HEK293 (cell line): ENCODE data around the gene PDZD2.

ENCODE experiments used
- BCL11B ChIP-seq: fragments of 450-650 bp; formaldehyde crosslinking; IDR thresholded peaks from 2 replicates; pipeline ENCODE4 v1.5.1; 2016; ENCODE audit warnings: low read depth, missing biosample characterization, missing genetic modification characterization
- GFI1B ChIP-seq: fragments of 450-650 bp; formaldehyde crosslinking; IDR thresholded peaks from 2 replicates; pipeline ENCODE4 v1.5.1; 2016; ENCODE audit warnings: missing biosample characterization, missing genetic modification characterization
- GLI4 ChIP-seq: fragments of 450-650 bp; formaldehyde crosslinking; IDR thresholded peaks from 2 replicates; pipeline ENCODE4 v1.5.1; 2016; ENCODE audit warnings: missing biosample characterization, missing genetic modification characterization
- KLF16 ChIP-seq: fragments of 450-650 bp; formaldehyde crosslinking; IDR thresholded peaks from 2 replicates; pipeline ENCODE4 v1.5.1; 2017; ENCODE audit warnings: missing biosample characterization, missing genetic modification characterization
- MYNN ChIP-seq: fragments of 450-650 bp; formaldehyde crosslinking; IDR thresholded peaks from 2 replicates; pipeline ENCODE4 v1.5.1; 2016; ENCODE audit warnings: missing biosample characterization, missing genetic modification characterization, borderline replicate concordance
- ZFHX2 ChIP-seq: fragments of 450-650 bp; formaldehyde crosslinking; conservative IDR thresholded peaks from 2 replicates; pipeline ENCODE4 v1.5.1; 2016; ENCODE audit warnings: missing biosample characterization, missing genetic modification characterization
- ZNF138 ChIP-seq: fragments of 450-650 bp; formaldehyde crosslinking; IDR thresholded peaks from 2 replicates; pipeline ENCODE4 v1.5.1; 2016; ENCODE audit warnings: missing biosample characterization, missing genetic modification characterization, borderline replicate concordance
- ZNF184 ChIP-seq: fragments of 450-650 bp; IDR thresholded peaks from 2 replicates; pipeline ENCODE4 v1.5.1; 2018; ENCODE audit warnings: missing biosample characterization, mild to moderate bottlenecking, missing genetic modification characterization
- ZNF280D ChIP-seq: fragments of 450-650 bp; formaldehyde crosslinking; IDR thresholded peaks from 2 replicates; pipeline ENCODE4 v1.5.1; 2016; ENCODE audit warnings: missing biosample characterization, missing genetic modification characterization
- ZNF423 ChIP-seq: fragments of 450-650 bp; formaldehyde crosslinking; IDR thresholded peaks from 2 replicates; pipeline ENCODE4 v1.5.1; 2016; ENCODE audit warnings: missing biosample characterization, missing genetic modification characterization
- ZNF624 ChIP-seq: fragments of 450-650 bp; formaldehyde crosslinking; IDR thresholded peaks from 2 replicates; pipeline ENCODE4 v1.5.1; 2017; ENCODE audit warnings: missing biosample characterization, missing genetic modification characterization
- TF ChIP-seq, protein P1 (sequence below): fragments of 450-650 bp; formaldehyde crosslinking; IDR thresholded peaks from 2 replicates; pipeline ENCODE4 v1.5.1; 2016; ENCODE audit warnings: missing biosample characterization, missing genetic modification characterization
- TF ChIP-seq, protein P2 (sequence below): fragments of 450-650 bp; formaldehyde crosslinking; IDR thresholded peaks from 2 replicates; pipeline ENCODE4 v1.5.1; 2016; ENCODE audit warnings: missing biosample characterization, missing genetic modification characterization
- TF ChIP-seq, protein P3 (sequence below): fragments of 450-650 bp; formaldehyde crosslinking; IDR thresholded peaks from 2 replicates; pipeline ENCODE4 v1.5.1; 2016; ENCODE audit warnings: missing biosample characterization, missing genetic modification characterization

- TF ChIP-seq, protein P1, sequence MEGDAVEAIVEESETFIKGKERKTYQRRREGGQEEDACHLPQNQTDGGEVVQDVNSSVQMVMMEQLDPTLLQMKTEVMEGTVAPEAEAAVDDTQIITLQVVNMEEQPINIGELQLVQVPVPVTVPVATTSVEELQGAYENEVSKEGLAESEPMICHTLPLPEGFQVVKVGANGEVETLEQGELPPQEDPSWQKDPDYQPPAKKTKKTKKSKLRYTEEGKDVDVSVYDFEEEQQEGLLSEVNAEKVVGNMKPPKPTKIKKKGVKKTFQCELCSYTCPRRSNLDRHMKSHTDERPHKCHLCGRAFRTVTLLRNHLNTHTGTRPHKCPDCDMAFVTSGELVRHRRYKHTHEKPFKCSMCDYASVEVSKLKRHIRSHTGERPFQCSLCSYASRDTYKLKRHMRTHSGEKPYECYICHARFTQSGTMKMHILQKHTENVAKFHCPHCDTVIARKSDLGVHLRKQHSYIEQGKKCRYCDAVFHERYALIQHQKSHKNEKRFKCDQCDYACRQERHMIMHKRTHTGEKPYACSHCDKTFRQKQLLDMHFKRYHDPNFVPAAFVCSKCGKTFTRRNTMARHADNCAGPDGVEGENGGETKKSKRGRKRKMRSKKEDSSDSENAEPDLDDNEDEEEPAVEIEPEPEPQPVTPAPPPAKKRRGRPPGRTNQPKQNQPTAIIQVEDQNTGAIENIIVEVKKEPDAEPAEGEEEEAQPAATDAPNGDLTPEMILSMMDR (tag by site-specific recombination) = no peak
- TF ChIP-seq BCL11B (tag by site-specific recombination) (no peak), ZNF423 (tag by site-specific recombination) (no peak), ZNF184 (no peak), MYNN (tag by site-specific recombination) (no peak), ZNF624 (no peak), GLI4 (tag by site-specific recombination) (no peak), KLF16 (no peak), ZNF280D (no peak), ZFHX2 (tag by site-specific recombination) (no peak), ZNF138 (tag by site-specific recombination) (no peak), GFI1B (tag by site-specific recombination) (no peak)
- TF ChIP-seq, protein P2, sequence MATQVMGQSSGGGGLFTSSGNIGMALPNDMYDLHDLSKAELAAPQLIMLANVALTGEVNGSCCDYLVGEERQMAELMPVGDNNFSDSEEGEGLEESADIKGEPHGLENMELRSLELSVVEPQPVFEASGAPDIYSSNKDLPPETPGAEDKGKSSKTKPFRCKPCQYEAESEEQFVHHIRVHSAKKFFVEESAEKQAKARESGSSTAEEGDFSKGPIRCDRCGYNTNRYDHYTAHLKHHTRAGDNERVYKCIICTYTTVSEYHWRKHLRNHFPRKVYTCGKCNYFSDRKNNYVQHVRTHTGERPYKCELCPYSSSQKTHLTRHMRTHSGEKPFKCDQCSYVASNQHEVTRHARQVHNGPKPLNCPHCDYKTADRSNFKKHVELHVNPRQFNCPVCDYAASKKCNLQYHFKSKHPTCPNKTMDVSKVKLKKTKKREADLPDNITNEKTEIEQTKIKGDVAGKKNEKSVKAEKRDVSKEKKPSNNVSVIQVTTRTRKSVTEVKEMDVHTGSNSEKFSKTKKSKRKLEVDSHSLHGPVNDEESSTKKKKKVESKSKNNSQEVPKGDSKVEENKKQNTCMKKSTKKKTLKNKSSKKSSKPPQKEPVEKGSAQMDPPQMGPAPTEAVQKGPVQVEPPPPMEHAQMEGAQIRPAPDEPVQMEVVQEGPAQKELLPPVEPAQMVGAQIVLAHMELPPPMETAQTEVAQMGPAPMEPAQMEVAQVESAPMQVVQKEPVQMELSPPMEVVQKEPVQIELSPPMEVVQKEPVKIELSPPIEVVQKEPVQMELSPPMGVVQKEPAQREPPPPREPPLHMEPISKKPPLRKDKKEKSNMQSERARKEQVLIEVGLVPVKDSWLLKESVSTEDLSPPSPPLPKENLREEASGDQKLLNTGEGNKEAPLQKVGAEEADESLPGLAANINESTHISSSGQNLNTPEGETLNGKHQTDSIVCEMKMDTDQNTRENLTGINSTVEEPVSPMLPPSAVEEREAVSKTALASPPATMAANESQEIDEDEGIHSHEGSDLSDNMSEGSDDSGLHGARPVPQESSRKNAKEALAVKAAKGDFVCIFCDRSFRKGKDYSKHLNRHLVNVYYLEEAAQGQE = no peak
- TF ChIP-seq, protein P3, sequence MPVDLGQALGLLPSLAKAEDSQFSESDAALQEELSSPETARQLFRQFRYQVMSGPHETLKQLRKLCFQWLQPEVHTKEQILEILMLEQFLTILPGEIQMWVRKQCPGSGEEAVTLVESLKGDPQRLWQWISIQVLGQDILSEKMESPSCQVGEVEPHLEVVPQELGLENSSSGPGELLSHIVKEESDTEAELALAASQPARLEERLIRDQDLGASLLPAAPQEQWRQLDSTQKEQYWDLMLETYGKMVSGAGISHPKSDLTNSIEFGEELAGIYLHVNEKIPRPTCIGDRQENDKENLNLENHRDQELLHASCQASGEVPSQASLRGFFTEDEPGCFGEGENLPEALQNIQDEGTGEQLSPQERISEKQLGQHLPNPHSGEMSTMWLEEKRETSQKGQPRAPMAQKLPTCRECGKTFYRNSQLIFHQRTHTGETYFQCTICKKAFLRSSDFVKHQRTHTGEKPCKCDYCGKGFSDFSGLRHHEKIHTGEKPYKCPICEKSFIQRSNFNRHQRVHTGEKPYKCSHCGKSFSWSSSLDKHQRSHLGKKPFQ (tag by site-specific recombination) = no peak
Observed at GRCh38 chr5:31890046-31890445, 251.1 kb downstream of the PDZD2 start.
